Upper lobe of left lung (tissue), 6 donors: ENCODE measurements around the gene HEATR1. TPM values are rescaled to one million over a fixed set of nuclear protein-coding genes. Genes with fewer than 3 reads are reported as not detected.
"Not testable (repeated sequence)": the region's sequence is repeated elsewhere in the genome, so short reads cannot be mapped to it uniquely, and the experiment has no call there.

Experiments
- ATAC-seq, 2 donors: fragments of 200-7000 bp; cut with Tn5 transposase; one replicate each; pipeline ENCODE4 v1.9.1; 2022; ENCODE audit warnings: mild to moderate bottlenecking in 2 of 2, moderate library complexity in 2 of 2; ENCODE audit not compliant: low FRiP score in 2 of 2
- DNase-seq, 2 donors: peaks; one replicate each; pipeline ENCODE4 v3.0.0-alpha.2; 2019 to 2020
- H3K27ac ChIP-seq, 4 donors: fragments of 200-600 bp; sonication (generic); one replicate each; pipeline ENCODE4 v1.5.1; 2016 to 2019
- H3K27me3 ChIP-seq, 4 donors: fragments of 200-600 bp; sonication (generic); one replicate each; pipeline ENCODE4 v1.5.1; 2017 to 2019
- H3K36me3 ChIP-seq, 4 donors: fragments of 200-600 bp; sonication (generic); one replicate each; pipeline ENCODE4 v1.5.1; 2016 to 2019
- H3K4me1 ChIP-seq, 4 donors: fragments of 200-600 bp; sonication (generic); one replicate each; pipeline ENCODE4 v1.5.1; 2018 to 2019
- H3K4me3 ChIP-seq, 4 donors: fragments of 200-600 bp; sonication (generic); one replicate each; pipeline ENCODE4 v1.5.1; 2017 to 2019; ENCODE audit warnings: mild to moderate bottlenecking in 2 of 4, moderate library complexity in 1 of 4
- H3K9me3 ChIP-seq, 4 donors: fragments of 200-600 bp; sonication (generic); one replicate each; pipeline ENCODE4 v1.5.1; 2018 to 2019
- EP300 ChIP-seq, 4 donors: sonication (generic); formaldehyde crosslinking; IDR thresholded peaks; one replicate each; pipeline ENCODE4 v1.5.1; 2017; ENCODE audit warnings: antibody characterized with exemption in 4 of 4, control low read depth in 2 of 4
- POLR2A ChIP-seq, 4 donors: fragments of 450-650 bp; IDR thresholded peaks; one replicate each; pipeline ENCODE4 v1.5.1; 2016 to 2017; ENCODE audit warnings: antibody characterized with exemption in 4 of 4, mild to moderate bottlenecking in 2 of 4
- POLR2AphosphoS5 ChIP-seq, 2 donors: sonication (generic); formaldehyde crosslinking; IDR thresholded peaks; one replicate each; pipeline ENCODE4 v1.5.1; 2017; ENCODE audit warnings: antibody characterized with exemption in 2 of 2
- WGBS, 2 donors: methylation state at CpG; one replicate each; pipeline ENCODE4 v1.1.5; 2017 to 2018; 5-methylcytosine and 5-hydroxymethylcytosine counted together
- total RNA-seq, 6 donors: library from RNA; depleted of rRNA in 4 of 6; stranded (reverse); fragments of >200 nt in 4 of 6; gene quantifications; one replicate each; pipeline versions ENCODE4 v1.1.0 to v1.2.1, GENCODE V29; 2016 to 2021
- TF ChIP-seq, protein P1 (sequence below), 6 experiments: fragments of 450-650 bp in 4 of 6; fragments of 200-600 bp in 2 of 6; sonication (generic) in 2 of 6; IDR thresholded peaks; one replicate each; pipeline ENCODE4 v1.5.1; 2016 to 2019; ENCODE audit warnings: antibody characterized with exemption in 6 of 6
- donor health status: DM: no; HTN: no; CAD: no; lungs with moderate emphysema.
- donor health status: DM: no; HTN: yes; CAD: no; lungs with severe emphysema.

Gene HEATR1
- total RNA-seq, 6 donors from 2014 or later = 9.0 to 27.5 (median 18.5) TPM

DNA sequence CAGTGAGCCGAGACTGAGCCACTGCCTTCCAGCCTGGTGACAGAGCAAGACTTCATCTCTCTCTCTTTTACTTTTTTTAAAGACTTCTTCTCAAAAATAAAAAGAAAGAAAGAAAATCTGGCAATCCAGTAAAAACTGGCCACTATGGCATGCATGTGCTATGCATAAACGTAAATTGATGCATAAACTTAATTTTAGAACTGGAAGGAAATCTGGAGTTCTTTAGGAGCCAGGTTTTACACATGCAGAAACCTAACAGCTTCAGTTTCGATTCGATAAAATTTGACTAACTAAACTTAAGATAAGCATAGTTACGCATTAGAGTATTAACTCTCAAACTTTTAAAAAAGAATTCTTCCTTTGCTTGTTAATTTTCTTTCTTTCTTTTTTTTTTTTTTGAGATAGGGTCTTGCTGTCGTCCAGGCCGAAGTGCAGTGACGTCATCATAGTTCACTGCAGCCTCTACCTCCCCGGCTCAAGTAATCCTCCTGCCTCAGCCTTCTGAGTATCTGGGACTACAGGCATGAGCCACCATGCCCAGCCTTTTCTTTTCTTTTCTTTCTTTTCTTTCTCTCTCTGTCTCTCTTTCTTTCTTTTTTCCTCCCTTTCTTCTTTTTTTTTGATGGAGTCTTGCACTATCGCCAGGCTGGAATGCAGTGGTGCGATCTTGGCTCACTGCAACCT, 92.4 kb downstream of the HEATR1 start:
- TF ChIP-seq POLR2AphosphoS5 (IDR thresholded peaks at IDR 0.05) (no peak), POLR2A (IDR thresholded peaks at IDR 0.05) (no peak), EP300 (IDR thresholded peaks at IDR 0.05) (no peak)
- WGBS, 2 donors = 80 to 90% methylated on average over 11 of the region's 11 CpGs
- H3K27ac ChIP-seq = no peak overlapping the region

DNA sequence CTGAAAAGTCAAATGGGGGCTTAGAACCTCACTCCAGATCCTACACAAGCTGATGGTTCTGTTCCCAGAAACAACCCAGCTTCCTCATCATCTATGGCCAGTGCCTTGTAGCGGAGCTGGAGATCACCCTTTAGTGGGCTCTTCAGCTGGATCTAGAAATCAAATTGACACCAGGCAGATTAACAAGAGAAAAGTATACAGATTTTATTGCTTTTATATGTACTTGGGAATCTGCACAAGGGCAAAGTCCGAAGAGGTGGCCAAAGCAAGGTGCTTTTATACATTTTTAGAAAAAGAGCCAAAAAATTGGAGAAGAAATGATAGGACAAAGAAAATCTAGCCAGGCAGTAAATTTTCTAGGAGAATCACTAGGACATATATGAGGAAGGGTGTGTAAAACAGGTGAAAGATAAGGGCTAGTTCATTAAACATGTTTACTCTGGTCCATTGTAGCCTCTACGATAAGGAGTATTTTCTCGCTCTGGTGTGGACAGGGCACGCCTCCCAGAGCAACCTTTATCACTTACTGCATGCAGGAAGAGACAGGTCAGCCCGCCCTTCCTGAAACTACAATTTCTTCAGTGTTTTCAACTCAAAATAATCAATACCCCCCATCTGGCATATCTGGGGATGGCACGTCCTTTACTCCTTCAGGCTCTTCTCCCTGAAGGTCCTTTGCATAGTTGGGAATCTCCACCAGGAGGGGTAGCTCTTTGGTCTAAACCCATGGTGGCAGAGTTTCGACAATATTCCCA, 94.5 kb downstream of the HEATR1 start:
- no peaks in the 10 kb centered on the region for H3K27me3 ChIP-seq
- H3K36me3 ChIP-seq = no peaks in the 10 kb centered on the region
- H3K4me3 ChIP-seq = no peak overlapping the region
- DNase-seq (no peak), ATAC-seq (no peak)
- H3K9me3 ChIP-seq = no peaks in the 10 kb centered on the region
- WGBS, 2 donors = 89% methylated on average over 8 of the region's 8 CpGs
- no peak overlapping the region for H3K27ac ChIP-seq
- no peaks in the 10 kb centered on the region for H3K4me1 ChIP-seq
- TF ChIP-seq POLR2AphosphoS5 (IDR thresholded peaks at IDR 0.05) (no peak), EP300 (IDR thresholded peaks at IDR 0.05) (no peak)

More for the DNA sequence above, 92.4 kb downstream of the HEATR1 start:
- DNase-seq = no peak
- Histone ChIP-seq H3K4me1 (peaks cover 0 to 3% (median 1%) of the 10 kb centered on the region in 4 donors), H3K36me3 (no peaks in the 10 kb centered on the region), H3K27me3 (no peaks in the 10 kb centered on the region), H3K4me3 (no peak overlapping the region), H3K9me3 (no peaks in the 10 kb centered on the region)
- ATAC-seq = no peak

DNA sequence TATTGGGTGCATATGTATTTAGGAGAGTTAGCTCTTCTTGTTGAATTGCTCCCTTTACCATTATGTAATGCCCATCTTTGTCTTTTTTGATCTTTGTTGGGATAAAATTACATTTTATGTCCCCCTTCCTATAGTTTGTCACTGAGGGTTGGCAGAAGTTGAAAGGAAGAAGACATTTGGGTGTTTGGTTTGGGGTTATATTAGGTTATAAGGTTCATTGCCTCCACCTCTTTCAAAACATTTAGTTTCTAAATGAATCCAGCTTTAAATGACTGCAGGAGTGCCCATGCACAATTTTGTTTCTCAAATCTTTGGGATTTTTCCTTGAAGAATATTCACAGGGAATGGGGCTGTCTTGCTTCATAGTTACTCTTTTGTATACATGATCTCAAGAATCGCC, 95.1 kb downstream of the HEATR1 start:
- Histone ChIP-seq H3K27me3 (no peaks in the 10 kb centered on the region), H3K4me3 (no peak overlapping the region), H3K4me1 (no peaks in the 10 kb centered on the region), H3K9me3 (no peaks in the 10 kb centered on the region), H3K27ac (no peak overlapping the region), H3K36me3 (no peaks in the 10 kb centered on the region)
- DNase-seq = no peak
- TF ChIP-seq, protein P1, sequence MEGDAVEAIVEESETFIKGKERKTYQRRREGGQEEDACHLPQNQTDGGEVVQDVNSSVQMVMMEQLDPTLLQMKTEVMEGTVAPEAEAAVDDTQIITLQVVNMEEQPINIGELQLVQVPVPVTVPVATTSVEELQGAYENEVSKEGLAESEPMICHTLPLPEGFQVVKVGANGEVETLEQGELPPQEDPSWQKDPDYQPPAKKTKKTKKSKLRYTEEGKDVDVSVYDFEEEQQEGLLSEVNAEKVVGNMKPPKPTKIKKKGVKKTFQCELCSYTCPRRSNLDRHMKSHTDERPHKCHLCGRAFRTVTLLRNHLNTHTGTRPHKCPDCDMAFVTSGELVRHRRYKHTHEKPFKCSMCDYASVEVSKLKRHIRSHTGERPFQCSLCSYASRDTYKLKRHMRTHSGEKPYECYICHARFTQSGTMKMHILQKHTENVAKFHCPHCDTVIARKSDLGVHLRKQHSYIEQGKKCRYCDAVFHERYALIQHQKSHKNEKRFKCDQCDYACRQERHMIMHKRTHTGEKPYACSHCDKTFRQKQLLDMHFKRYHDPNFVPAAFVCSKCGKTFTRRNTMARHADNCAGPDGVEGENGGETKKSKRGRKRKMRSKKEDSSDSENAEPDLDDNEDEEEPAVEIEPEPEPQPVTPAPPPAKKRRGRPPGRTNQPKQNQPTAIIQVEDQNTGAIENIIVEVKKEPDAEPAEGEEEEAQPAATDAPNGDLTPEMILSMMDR (IDR thresholded peaks at IDR 0.05) = no peak
- TF ChIP-seq POLR2A (IDR thresholded peaks at IDR 0.05) (no peak), EP300 (IDR thresholded peaks at IDR 0.05) (no peak), POLR2AphosphoS5 (IDR thresholded peaks at IDR 0.05) (no peak)
- no peak for ATAC-seq
- 83 to 92% methylated on average over 1 of the region's 1 CpG for WGBS, 2 donors

DNA sequence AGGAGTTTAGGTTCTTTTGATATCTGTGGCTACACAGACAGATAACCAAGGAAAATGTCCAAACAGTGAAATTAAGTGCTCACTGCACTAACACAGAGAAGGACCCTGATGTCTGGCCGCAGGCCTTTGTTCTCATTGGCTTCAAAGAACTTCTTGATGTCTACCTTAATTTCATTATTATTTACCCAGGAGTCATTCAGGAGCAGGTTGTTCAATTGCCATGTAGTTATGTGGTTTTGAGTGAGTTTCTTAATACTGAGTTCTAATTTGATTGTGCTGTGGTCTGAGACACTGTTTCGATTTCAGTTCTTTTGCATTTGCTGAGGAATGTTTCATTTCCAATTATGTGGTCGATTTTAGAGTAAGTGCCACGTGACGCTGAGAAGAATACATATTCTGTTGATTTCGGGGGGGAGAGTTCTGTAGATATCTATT, 95.7 kb downstream of the HEATR1 start:
- WGBS, 2 donors = 54 to 79% methylated on average over 6 of the region's 6 CpGs
- no peak overlapping the region for H3K4me3 ChIP-seq
- no peaks in the 10 kb centered on the region for H3K9me3 ChIP-seq
- DNase-seq = no peak
- no peaks in the 10 kb centered on the region for H3K36me3 ChIP-seq
- H3K27ac ChIP-seq = no peak overlapping the region
- H3K27me3 ChIP-seq = no peaks in the 10 kb centered on the region
- H3K4me1 ChIP-seq = no peaks in the 10 kb centered on the region
- ATAC-seq = no peak
- TF ChIP-seq POLR2AphosphoS5 (IDR thresholded peaks at IDR 0.05) (no peak), POLR2A (IDR thresholded peaks at IDR 0.05) (no peak), EP300 (IDR thresholded peaks at IDR 0.05) (no peak)

DNA sequence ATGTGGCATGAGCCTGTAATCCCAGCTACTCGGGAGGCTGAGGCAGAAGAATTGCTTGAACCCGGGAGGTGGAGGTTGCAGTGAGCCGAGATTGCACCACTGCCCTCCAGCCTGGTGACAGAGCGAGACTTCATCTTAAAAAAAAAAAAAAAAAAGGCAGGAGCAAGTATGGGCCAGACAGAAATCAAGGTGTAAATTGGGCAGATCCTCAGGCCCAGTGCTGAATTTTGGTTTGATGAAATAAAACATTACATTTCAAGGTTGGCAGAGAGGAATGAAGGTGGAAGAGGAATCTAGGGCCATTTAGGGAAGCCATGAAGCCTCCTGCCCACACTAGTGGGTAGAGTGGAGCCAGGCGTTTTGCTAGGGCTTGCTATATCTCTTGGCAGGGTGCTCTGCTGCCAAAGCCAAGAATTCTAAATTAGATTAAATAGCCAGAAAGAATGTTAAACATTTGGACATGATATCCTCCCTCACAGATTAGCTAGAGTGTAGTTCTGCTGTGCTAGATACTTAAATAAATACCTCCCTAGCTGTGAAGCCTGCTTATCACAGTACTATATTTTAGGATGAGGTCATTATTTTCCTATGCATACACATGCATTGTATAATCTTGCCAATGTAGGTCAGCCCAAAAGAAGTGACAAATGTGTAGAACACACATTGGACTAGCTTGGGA, 97.2 kb downstream of the HEATR1 start:
- 53 to 72% methylated on average over 5 of the region's 5 CpGs for WGBS, 2 donors
- peaks cover 8 to 11% (median 9%) of the 10 kb centered on the region in 4 donors for H3K4me1 ChIP-seq
- no peaks in the 10 kb centered on the region for H3K9me3 ChIP-seq
- no peaks in the 10 kb centered on the region for H3K27me3 ChIP-seq
- no peak overlapping the region for H3K27ac ChIP-seq
- no peaks in the 10 kb centered on the region for H3K36me3 ChIP-seq
- DNase-seq (no peak), ATAC-seq (peak in 1 of 2 donors; percentile 71)
- no peak overlapping the region for H3K4me3 ChIP-seq
- TF ChIP-seq, protein P1 (IDR thresholded peaks at IDR 0.05) = no peak
- no peak for TF ChIP-seq EP300 (IDR thresholded peaks at IDR 0.05)
- no peak for TF ChIP-seq POLR2A (IDR thresholded peaks at IDR 0.05)
- no peak for TF ChIP-seq POLR2AphosphoS5 (IDR thresholded peaks at IDR 0.05)

DNA sequence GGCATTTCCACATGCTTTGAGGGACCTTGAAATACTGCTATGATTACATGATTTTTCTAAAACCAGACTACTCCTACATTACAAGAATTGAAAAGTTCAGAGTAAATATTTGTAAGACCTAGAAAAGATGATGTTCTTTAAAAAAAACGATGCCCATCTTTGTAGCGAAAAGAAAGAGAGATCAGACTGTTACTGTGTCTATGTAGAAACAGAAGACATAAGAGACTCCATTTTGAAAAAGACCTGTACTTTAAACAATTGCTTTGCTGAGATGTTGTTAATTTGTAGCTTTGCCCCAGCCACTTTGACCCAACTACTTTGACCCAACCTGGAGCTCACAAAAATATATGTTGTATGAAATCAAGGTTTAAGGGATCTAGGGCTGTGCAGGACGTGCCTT, 100.0 kb downstream of the HEATR1 start:
- not testable (repeated sequence) for H3K36me3 ChIP-seq, ATAC-seq, H3K9me3 ChIP-seq, H3K4me3 ChIP-seq, H3K27ac ChIP-seq, DNase-seq, H3K27me3 ChIP-seq
- H3K4me1 ChIP-seq = peaks cover 8 to 11% (median 9%) of the 10 kb centered on the region in 4 donors
- 85 to 90% methylated on average over 3 of the region's 3 CpGs for WGBS, 2 donors
